ENCODE data around the gene KLK11.
A peak's percentile ranks its signal among the peaks of the same experiment; 100 is the strongest.

KLK11 gene

GRCh38 chr19:50977626-50978025 is 48.8 kb downstream of the KLK11 start:
- no peak overlapping the region for H3K4me3 ChIP-seq (ENCODE audit: low read length)
- no peak for DNase-seq (ENCODE audit: low read depth)
- TF ChIP-seq, protein P1, sequence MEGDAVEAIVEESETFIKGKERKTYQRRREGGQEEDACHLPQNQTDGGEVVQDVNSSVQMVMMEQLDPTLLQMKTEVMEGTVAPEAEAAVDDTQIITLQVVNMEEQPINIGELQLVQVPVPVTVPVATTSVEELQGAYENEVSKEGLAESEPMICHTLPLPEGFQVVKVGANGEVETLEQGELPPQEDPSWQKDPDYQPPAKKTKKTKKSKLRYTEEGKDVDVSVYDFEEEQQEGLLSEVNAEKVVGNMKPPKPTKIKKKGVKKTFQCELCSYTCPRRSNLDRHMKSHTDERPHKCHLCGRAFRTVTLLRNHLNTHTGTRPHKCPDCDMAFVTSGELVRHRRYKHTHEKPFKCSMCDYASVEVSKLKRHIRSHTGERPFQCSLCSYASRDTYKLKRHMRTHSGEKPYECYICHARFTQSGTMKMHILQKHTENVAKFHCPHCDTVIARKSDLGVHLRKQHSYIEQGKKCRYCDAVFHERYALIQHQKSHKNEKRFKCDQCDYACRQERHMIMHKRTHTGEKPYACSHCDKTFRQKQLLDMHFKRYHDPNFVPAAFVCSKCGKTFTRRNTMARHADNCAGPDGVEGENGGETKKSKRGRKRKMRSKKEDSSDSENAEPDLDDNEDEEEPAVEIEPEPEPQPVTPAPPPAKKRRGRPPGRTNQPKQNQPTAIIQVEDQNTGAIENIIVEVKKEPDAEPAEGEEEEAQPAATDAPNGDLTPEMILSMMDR (IDR thresholded peaks at IDR 0.05; ENCODE audit: insufficient read depth, low read depth, low read length, missing control alignments): no peak

GRCh38 chr19:50975766-50976165 is 50.6 kb downstream of the KLK11 start:
- peak; percentile 26 for DNase-seq (ENCODE audit: low read depth)
- no peak overlapping the region for H3K4me3 ChIP-seq (ENCODE audit: low read length)
- TF ChIP-seq, protein P1 (IDR thresholded peaks at IDR 0.05; ENCODE audit: insufficient read depth, low read depth, low read length, missing control alignments): no peak

DNA sequence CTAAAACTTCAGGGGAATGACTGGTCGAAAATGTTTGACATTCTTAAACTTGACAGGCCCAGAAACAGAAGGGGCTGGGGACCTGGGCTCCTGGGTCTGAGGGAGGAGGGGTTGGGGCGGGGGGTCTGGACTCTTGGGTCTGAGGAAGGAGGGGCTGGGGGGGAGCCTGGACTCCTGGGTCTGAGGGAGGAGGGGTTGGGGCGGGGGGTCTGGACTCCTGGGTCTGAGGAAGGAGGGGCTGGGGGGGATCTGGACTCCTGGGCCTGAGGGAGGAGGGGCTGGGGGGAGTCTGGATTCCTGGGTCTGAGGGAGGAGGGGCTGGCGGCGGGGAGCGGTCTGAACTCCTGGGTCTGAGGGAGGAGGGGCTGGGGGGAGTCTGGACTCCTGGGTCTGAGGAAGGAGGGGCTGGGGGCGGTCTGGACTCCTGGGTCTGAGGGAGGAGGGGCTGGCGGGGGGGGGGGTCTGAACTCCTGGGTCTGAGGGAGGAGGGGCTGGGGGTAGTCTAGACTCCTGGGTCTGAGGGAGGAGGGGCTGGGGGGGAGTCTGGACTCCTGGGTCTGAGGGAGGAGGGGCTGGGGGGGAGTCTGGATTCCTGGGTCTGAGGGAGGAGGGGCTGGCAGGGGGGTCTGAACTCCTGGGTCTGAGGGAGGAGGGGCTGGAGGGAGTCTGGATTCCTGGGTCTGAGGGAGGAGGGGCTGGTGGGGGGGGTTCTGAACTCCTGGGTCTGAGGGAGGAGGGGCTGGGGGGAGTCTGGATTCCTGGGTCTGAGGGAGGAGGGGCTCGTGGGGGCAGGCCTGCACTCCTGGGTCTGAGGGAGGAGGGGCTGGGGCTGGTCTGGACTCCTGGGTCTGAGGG is 51.5 kb downstream of the KLK11 start:
- H3K4me3 ChIP-seq (ENCODE audit: low read length): no peak overlapping the region
- DNase-seq (ENCODE audit: low read depth): no peak
- TF ChIP-seq, protein P1 (IDR thresholded peaks at IDR 0.05; ENCODE audit: insufficient read depth, low read depth, low read length, missing control alignments): no peak

- peak; percentile 10 for DNase-seq (ENCODE audit: low read depth)
- H3K4me3 ChIP-seq (ENCODE audit: low read length): no peak overlapping the region
- TF ChIP-seq, protein P1 (IDR thresholded peaks at IDR 0.05; ENCODE audit: insufficient read depth, low read depth, low read length, missing control alignments): no peak
These were observed 53.5 kb downstream of the KLK11 start for GRCh38 chr19:50972795-50973376.

All from epithelial cell of esophagus (primary cell).